ENCODE data around the gene ACTN1.

Gene ACTN1

GRCh38 chr14:68951800-68952530 lies 27.1 kb downstream of the ACTN1 start:
- no peak for DNase-seq (ENCODE audit: low read depth in 1 of 2, low spot score in 1 of 2)

- no peak for DNase-seq (ENCODE audit: low read depth in 1 of 2, low spot score in 1 of 2)
These were observed 27.9 kb downstream of the ACTN1 start for GRCh38 chr14:68951035-68951797.

GRCh38 chr14:68950111-68950510 lies 29.0 kb downstream of the ACTN1 start:
- DNase-seq (ENCODE audit: low read depth in 1 of 2, low spot score in 1 of 2), result no peak

GRCh38 chr14:68949601-68949965 lies 29.5 kb downstream of the ACTN1 start:
- DNase-seq (ENCODE audit: low read depth in 1 of 2, low spot score in 1 of 2), result no peak

- no peak for DNase-seq (ENCODE audit: low read depth in 1 of 2, low spot score in 1 of 2)
These were observed 30.2 kb downstream of the ACTN1 start for GRCh38 chr14:68948686-68949600.

GRCh38 chr14:68947802-68948201 lies 31.3 kb downstream of the ACTN1 start:
- DNase-seq (ENCODE audit: low read depth in 1 of 2, low spot score in 1 of 2), result no peak

GRCh38 chr14:68946489-68946822 lies 32.6 kb downstream of the ACTN1 start:
- no peak for DNase-seq (ENCODE audit: low read depth in 1 of 2, low spot score in 1 of 2)

- no peak for DNase-seq (ENCODE audit: low read depth in 1 of 2, low spot score in 1 of 2)
These were observed 33.3 kb downstream of the ACTN1 start for GRCh38 chr14:68945585-68946488.

- DNase-seq (ENCODE audit: low read depth in 1 of 2, low spot score in 1 of 2), result no peak
These were observed 33.9 kb downstream of the ACTN1 start for GRCh38 chr14:68945190-68945584.

GRCh38 chr14:68944162-68944561 lies 34.9 kb downstream of the ACTN1 start:
- DNase-seq (ENCODE audit: low read depth in 1 of 2, low spot score in 1 of 2), result no peak

- DNase-seq (ENCODE audit: low read depth in 1 of 2, low spot score in 1 of 2), result no peak
These were observed 36.0 kb downstream of the ACTN1 start for GRCh38 chr14:68943107-68943506.

- DNase-seq (ENCODE audit: low read depth in 1 of 2, low spot score in 1 of 2), result no peak
These were observed 36.6 kb downstream of the ACTN1 start for GRCh38 chr14:68942296-68943035.

GRCh38 chr14:68941820-68942219 lies 37.3 kb downstream of the ACTN1 start:
- DNase-seq (ENCODE audit: low read depth in 1 of 2, low spot score in 1 of 2), result no peak

- no peak for DNase-seq (ENCODE audit: low read depth in 1 of 2, low spot score in 1 of 2)
These were observed 38.4 kb downstream of the ACTN1 start for GRCh38 chr14:68940614-68941185.

GRCh38 chr14:68939893-68940613 lies 39.0 kb downstream of the ACTN1 start:
- no peak for DNase-seq (ENCODE audit: low read depth in 1 of 2, low spot score in 1 of 2)

- DNase-seq (ENCODE audit: low read depth in 1 of 2, low spot score in 1 of 2), result no peak
These were observed 39.8 kb downstream of the ACTN1 start for GRCh38 chr14:68939181-68939892.

- DNase-seq (ENCODE audit: low read depth in 1 of 2, low spot score in 1 of 2), result no peak
These were observed 40.6 kb downstream of the ACTN1 start for GRCh38 chr14:68938271-68939150.
